Measurements from ENCODE around the gene LYPD6B.

The LYPD6B gene

DNA sequence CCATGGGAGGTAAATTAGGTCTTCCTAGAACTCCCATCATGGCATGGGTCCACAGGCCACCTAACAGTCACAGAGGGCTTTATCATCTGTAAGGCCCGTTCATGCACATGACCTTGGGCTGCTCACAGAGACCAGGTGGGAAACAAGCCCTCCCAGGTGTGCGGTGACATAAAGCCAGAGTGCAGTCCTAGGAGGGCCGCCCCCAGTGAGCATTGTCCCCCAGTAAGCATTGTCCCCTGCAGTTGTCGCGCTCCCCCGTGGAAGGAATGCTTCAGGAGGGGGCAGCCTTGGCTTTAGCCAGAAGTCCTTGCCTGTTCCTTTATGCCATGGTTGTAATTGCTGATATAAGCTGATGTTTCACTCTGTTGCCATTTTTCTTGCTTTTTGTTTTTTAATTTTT is 41.7 kb upstream of the LYPD6B start:
- Histone ChIP-seq H3K27me3 (ENCODE audit: insufficient read depth, low read length) (no peaks in the 10 kb centered on the region), H3K4me2 (ENCODE audit: low read length) (no peak overlapping the region)

DNA sequence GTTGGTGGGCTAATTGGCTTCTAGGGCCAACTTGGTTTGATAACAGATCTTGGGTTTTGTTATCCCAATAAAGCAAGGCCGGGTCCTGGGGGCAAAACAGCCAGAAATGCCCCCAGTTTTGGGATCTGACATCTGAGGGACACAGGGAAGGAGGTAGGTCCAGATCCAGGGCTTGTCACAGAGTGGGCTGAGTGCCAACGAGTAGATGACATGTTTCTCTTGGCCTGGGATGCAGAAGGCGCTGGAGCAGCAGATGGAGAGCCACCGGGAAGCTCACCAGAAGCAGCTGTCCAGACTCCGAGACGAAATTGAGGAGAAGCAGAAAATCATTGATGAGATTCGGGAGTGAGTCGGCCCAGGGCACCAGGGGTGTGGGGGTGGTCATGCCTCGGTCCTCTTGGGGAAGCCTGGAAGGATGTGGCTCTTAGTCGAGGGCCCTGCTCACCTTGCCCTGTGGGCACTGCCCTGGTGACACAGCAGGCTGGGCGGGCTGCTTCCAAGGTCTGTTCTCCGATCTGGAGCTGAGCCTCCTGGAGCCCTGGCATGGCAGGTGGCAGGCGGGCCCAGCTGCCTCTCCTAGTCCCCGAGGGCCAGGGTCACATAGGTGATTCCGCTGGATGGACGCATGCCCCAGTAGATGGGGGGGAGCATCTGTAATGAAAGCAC is 40.2 kb upstream of the LYPD6B start:
- Histone ChIP-seq H3K9ac (ENCODE audit: low read length) (no peak overlapping the region), H3K79me2 (ENCODE audit: insufficient read depth, low read length) (no peaks in the 10 kb centered on the region), H3K9me3 (ENCODE audit: low read length) (no peaks in the 10 kb centered on the region), H3K27ac (ENCODE audit: low read depth, low read length, poor library complexity, severe bottlenecking) (no peak overlapping the region), H2AFZ (ENCODE audit: low read length) (no peak overlapping the region), H3K27me3 (ENCODE audit: insufficient read depth, low read length) (no peaks in the 10 kb centered on the region), H4K20me1 (ENCODE audit: insufficient read depth, low read length) (no peaks in the 10 kb centered on the region), H3K4me1 (ENCODE audit: insufficient read depth, low read length, severe bottlenecking) (no peaks in the 10 kb centered on the region), H3K9me2 (ENCODE audit: low read depth, low read length) (no peaks in the 10 kb centered on the region), H3F3A (ENCODE audit: insufficient read depth, low read length) (no peaks in the 10 kb centered on the region), H3K4me2 (ENCODE audit: low read length) (no peak overlapping the region), H3K4me3 (ENCODE audit: low read depth, low read length, poor library complexity, severe bottlenecking) (no peak overlapping the region), H3K36me3 (ENCODE audit: insufficient read depth, low read length) (no peaks in the 10 kb centered on the region)
- TF ChIP-seq, protein P1, sequence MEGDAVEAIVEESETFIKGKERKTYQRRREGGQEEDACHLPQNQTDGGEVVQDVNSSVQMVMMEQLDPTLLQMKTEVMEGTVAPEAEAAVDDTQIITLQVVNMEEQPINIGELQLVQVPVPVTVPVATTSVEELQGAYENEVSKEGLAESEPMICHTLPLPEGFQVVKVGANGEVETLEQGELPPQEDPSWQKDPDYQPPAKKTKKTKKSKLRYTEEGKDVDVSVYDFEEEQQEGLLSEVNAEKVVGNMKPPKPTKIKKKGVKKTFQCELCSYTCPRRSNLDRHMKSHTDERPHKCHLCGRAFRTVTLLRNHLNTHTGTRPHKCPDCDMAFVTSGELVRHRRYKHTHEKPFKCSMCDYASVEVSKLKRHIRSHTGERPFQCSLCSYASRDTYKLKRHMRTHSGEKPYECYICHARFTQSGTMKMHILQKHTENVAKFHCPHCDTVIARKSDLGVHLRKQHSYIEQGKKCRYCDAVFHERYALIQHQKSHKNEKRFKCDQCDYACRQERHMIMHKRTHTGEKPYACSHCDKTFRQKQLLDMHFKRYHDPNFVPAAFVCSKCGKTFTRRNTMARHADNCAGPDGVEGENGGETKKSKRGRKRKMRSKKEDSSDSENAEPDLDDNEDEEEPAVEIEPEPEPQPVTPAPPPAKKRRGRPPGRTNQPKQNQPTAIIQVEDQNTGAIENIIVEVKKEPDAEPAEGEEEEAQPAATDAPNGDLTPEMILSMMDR (IDR thresholded peaks at IDR 0.05; ENCODE audit: low read length), result no peak
- no peak for TF ChIP-seq EZH2 (IDR thresholded peaks at IDR 0.05; ENCODE audit: borderline replicate concordance, low read length)

More for the DNA sequence above, 41.7 kb upstream of the LYPD6B start:
- Histone ChIP-seq H3K4me3 (ENCODE audit: low read depth, low read length, poor library complexity, severe bottlenecking) (no peak overlapping the region), H2AFZ (ENCODE audit: low read length) (no peak overlapping the region), H3K9me2 (ENCODE audit: low read depth, low read length) (no peaks in the 10 kb centered on the region), H3K36me3 (ENCODE audit: insufficient read depth, low read length) (no peaks in the 10 kb centered on the region), H3K27ac (ENCODE audit: low read depth, low read length, poor library complexity, severe bottlenecking) (no peak overlapping the region), H4K20me1 (ENCODE audit: insufficient read depth, low read length) (no peaks in the 10 kb centered on the region), H3F3A (ENCODE audit: insufficient read depth, low read length) (no peaks in the 10 kb centered on the region), H3K9ac (ENCODE audit: low read length) (no peak overlapping the region), H3K79me2 (ENCODE audit: insufficient read depth, low read length) (no peaks in the 10 kb centered on the region), H3K4me1 (ENCODE audit: insufficient read depth, low read length, severe bottlenecking) (no peaks in the 10 kb centered on the region), H3K9me3 (ENCODE audit: low read length) (no peaks in the 10 kb centered on the region)
- TF ChIP-seq EZH2 (IDR thresholded peaks at IDR 0.05; ENCODE audit: borderline replicate concordance, low read length), result no peak
- TF ChIP-seq, protein P1 (IDR thresholded peaks at IDR 0.05; ENCODE audit: low read length), result no peak

DNA sequence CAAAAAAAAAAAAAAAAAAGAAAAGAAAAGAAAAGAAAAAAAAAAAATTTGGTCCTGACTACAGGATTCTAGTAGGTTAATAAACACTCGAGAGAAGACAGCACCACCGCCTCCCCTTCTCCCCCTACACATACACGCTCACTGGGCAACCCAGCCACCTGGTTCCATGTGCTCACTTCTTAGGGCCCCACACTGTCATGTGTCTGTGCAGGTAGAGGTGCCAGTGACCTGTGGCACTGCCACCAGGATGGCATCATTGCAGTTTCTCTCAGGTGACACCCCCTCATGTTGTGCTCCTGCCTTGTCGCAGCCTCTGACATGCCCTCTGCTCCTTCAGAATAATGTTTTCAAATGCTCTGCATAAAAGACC is 39.7 kb upstream of the LYPD6B start:
- H3F3A ChIP-seq (ENCODE audit: insufficient read depth, low read length), result no peaks in the 10 kb centered on the region
- H3K79me2 ChIP-seq (ENCODE audit: insufficient read depth, low read length), result no peaks in the 10 kb centered on the region
- no peaks in the 10 kb centered on the region for H3K27me3 ChIP-seq (ENCODE audit: insufficient read depth, low read length)
- no peaks in the 10 kb centered on the region for H3K9me3 ChIP-seq (ENCODE audit: low read length)
- H3K9me2 ChIP-seq (ENCODE audit: low read depth, low read length), result no peaks in the 10 kb centered on the region
- TF ChIP-seq EZH2 (IDR thresholded peaks at IDR 0.05; ENCODE audit: borderline replicate concordance, low read length), result no peak
- TF ChIP-seq, protein P1 (IDR thresholded peaks at IDR 0.05; ENCODE audit: low read length), result no peak
- H3K27ac ChIP-seq (ENCODE audit: low read depth, low read length, poor library complexity, severe bottlenecking), result no peak overlapping the region
- no peak overlapping the region for H3K9ac ChIP-seq (ENCODE audit: low read length)
- no peaks in the 10 kb centered on the region for H4K20me1 ChIP-seq (ENCODE audit: insufficient read depth, low read length)
- H2AFZ ChIP-seq (ENCODE audit: low read length), result no peak overlapping the region
- no peak overlapping the region for H3K4me3 ChIP-seq (ENCODE audit: low read depth, low read length, poor library complexity, severe bottlenecking)
- no peaks in the 10 kb centered on the region for H3K36me3 ChIP-seq (ENCODE audit: insufficient read depth, low read length)
- H3K4me1 ChIP-seq (ENCODE audit: insufficient read depth, low read length, severe bottlenecking), result no peaks in the 10 kb centered on the region
- no peak overlapping the region for H3K4me2 ChIP-seq (ENCODE audit: low read length)

All from OCI-LY1 (cell line).